ENCODE measurements around the gene HYCC2. TPM values are rescaled to one million over a fixed set of nuclear protein-coding genes. Genes with fewer than 3 reads are reported as not detected.
"Not testable (repeated sequence)": the region's sequence is repeated elsewhere in the genome, so short reads cannot be mapped to it uniquely, and the experiment has no call there.

The HYCC2 gene
- total and polyA plus RNA-seq, 2 donors from 2014 or later: 4.0 to 30.1 TPM

DNA sequence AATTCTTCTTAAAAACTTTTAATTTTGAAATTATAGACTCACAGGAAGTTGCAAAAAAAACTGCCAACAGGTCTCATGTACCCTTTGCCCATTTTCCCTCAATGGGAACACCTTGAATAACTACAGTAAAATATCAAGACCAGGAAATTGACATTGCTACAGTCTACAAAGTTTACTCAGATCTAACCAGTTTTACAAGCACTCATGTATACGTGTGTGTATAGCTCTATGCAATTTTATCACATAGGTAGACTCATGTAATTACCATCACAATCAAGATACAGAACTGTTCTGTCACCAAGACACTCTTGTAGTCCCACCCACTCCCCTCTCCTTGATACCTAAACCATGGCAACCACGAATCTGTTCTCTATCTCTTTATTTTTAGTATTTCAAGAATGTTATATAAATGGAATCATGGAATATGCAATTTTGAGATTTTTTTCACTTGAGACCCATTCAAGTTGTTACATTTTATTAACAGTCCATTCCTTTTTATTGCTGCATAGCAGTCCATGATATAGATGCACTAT, 6.6 kb downstream of the HYCC2 start:
- Histone ChIP-seq H3K9ac (ENCODE audit: low read length in 3 of 3) (no peak overlapping the region), H3K4me3 (ENCODE audit: low read length in 3 of 3) (no peak overlapping the region), H3K9me3 (ENCODE audit: control insufficient read depth in 2 of 3, insufficient read depth in 1 of 3, low read length in 3 of 3) (no peaks in the 10 kb centered on the region), H3K4me1 (ENCODE audit: control insufficient read depth in 2 of 3, insufficient read depth in 2 of 3, low read depth in 1 of 3, low read length in 3 of 3) (peaks cover 0 to 10% (median 0%) of the 10 kb centered on the region in 3 donors), H3K36me3 (ENCODE audit: control insufficient read depth in 2 of 3, insufficient read depth in 3 of 3, low read length in 3 of 3) (no peaks in the 10 kb centered on the region), H3K27me3 (ENCODE audit: control insufficient read depth, insufficient read depth, low read length) (no peaks in the 10 kb centered on the region), H3K27ac (ENCODE audit: low read depth in 2 of 2, low read length in 2 of 2) (no peak overlapping the region)
- intact Hi-C loops (cut with DNase I): no loop called here
- DNase-seq: no peak
- FAIRE-seq: no peak
- TF ChIP-seq, protein P1, sequence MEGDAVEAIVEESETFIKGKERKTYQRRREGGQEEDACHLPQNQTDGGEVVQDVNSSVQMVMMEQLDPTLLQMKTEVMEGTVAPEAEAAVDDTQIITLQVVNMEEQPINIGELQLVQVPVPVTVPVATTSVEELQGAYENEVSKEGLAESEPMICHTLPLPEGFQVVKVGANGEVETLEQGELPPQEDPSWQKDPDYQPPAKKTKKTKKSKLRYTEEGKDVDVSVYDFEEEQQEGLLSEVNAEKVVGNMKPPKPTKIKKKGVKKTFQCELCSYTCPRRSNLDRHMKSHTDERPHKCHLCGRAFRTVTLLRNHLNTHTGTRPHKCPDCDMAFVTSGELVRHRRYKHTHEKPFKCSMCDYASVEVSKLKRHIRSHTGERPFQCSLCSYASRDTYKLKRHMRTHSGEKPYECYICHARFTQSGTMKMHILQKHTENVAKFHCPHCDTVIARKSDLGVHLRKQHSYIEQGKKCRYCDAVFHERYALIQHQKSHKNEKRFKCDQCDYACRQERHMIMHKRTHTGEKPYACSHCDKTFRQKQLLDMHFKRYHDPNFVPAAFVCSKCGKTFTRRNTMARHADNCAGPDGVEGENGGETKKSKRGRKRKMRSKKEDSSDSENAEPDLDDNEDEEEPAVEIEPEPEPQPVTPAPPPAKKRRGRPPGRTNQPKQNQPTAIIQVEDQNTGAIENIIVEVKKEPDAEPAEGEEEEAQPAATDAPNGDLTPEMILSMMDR (IDR thresholded peaks at IDR 0.05; ENCODE audit: borderline replicate concordance, extremely low read depth, insufficient read depth): no peak

DNA sequence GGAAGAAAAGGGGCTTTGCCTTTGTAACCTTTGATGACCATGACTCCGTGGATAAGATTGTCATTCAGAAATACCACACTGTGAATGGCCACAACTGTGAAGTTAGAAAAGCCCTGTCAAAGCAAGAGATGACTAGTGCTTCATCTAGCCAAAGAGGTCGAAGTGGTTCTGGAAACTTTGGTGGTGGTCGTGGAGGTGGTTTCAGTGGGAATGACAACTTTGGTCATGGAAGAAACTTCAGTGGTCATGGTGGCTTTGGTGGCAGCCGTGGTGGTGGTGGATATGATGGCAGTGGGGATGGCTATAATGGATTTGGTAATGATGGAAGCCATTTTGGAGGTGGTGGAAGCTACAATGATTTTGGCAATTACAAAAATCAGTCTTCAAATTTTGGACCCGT, 8.0 kb downstream of the HYCC2 start:
- intact Hi-C loops (cut with DNase I); FAIRE-seq; H3K9ac ChIP-seq (ENCODE audit: low read length in 3 of 3); H3K9me3 ChIP-seq (ENCODE audit: control insufficient read depth in 2 of 3, insufficient read depth in 1 of 3, low read length in 3 of 3); H3K4me3 ChIP-seq (ENCODE audit: low read length in 3 of 3); H3K27me3 ChIP-seq (ENCODE audit: control insufficient read depth, insufficient read depth, low read length); H3K36me3 ChIP-seq (ENCODE audit: control insufficient read depth in 2 of 3, insufficient read depth in 3 of 3, low read length in 3 of 3); DNase-seq; H3K4me1 ChIP-seq (ENCODE audit: control insufficient read depth in 2 of 3, insufficient read depth in 2 of 3, low read depth in 1 of 3, low read length in 3 of 3); H3K27ac ChIP-seq (ENCODE audit: low read depth in 2 of 2, low read length in 2 of 2): not testable (repeated sequence)

DNA sequence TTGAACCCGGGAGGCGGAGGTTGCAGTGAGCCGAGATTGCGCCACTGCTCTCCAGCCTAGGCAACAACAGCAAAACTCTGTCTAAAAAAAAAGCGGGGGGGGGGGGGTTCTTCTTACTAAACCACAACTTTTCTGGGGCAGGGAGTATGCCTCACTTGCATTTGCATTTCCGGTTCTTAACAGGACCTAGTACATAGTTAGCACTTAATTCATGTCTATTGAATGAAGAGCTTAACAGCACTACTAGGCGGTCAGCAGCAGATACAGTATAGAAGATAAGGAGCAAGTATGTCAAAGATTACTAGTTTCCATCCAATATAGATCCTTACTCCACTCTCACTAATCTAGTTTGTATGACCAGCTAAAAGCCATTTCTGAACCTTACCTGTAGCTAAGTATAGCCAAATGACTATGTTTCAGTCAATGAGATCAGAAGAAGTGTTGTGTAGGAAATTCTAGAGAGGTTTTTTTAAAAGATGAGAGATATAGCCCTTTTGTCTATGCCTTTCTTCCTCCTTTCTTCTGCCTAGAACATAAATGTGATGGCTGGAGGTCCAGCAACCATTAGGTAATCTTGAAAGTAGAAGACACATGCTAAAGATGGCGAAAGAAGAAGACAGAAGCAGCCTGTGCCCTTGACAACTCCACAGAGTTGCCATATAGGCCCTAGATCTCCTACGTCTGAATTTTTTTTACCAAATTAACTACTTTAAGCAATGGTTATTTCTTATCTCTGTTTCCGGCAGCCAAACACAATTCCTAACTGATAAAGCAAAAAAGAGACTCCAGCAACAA, 11.3 kb downstream of the HYCC2 start:
- Histone ChIP-seq H3K27me3 (ENCODE audit: control insufficient read depth, insufficient read depth, low read length) (no peaks in the 10 kb centered on the region), H3K36me3 (ENCODE audit: control insufficient read depth in 2 of 3, insufficient read depth in 3 of 3, low read length in 3 of 3) (no peaks in the 10 kb centered on the region), H3K9ac (ENCODE audit: low read length in 3 of 3) (no peak overlapping the region), H3K9me3 (ENCODE audit: control insufficient read depth in 2 of 3, insufficient read depth in 1 of 3, low read length in 3 of 3) (no peaks in the 10 kb centered on the region), H3K4me3 (ENCODE audit: low read length in 3 of 3) (no peak overlapping the region), H3K27ac (ENCODE audit: low read depth in 2 of 2, low read length in 2 of 2) (no peak overlapping the region), H3K4me1 (ENCODE audit: control insufficient read depth in 2 of 3, insufficient read depth in 2 of 3, low read depth in 1 of 3, low read length in 3 of 3) (peaks cover 0 to 6% (median 4%) of the 10 kb centered on the region in 3 donors)
- intact Hi-C loops (cut with DNase I): no loop called here
- TF ChIP-seq, protein P1 (IDR thresholded peaks at IDR 0.05; ENCODE audit: borderline replicate concordance, extremely low read depth, insufficient read depth): no peak
- no peak for DNase-seq
- FAIRE-seq: no peak

DNA sequence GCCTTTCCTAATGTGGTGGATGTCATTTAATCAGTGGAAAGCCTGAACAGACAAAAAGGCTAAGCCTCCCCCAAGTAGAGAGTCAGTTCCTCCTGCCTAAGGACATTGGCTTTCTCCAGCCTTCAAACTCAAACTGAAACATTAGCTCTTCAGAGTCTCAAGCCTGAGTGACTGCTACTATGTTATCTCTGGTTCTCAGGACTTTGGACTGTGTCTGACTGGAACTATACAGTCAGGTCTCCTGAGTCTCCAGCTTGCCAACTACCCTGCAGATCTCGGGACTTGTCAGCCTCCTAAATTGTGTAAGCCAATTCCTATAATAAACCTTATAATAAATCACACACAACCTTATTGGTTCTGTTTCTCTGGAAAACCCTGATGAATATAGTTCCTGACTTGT, 12.6 kb downstream of the HYCC2 start:
- DNase-seq (no peak), FAIRE-seq (no peak)
- H3K36me3 ChIP-seq (ENCODE audit: control insufficient read depth in 2 of 3, insufficient read depth in 3 of 3, low read length in 3 of 3): no peaks in the 10 kb centered on the region
- H3K27me3 ChIP-seq (ENCODE audit: control insufficient read depth, insufficient read depth, low read length): no peaks in the 10 kb centered on the region
- no peak overlapping the region for H3K27ac ChIP-seq (ENCODE audit: low read depth in 2 of 2, low read length in 2 of 2)
- no peak overlapping the region for H3K9ac ChIP-seq (ENCODE audit: low read length in 3 of 3)
- no peak overlapping the region for H3K4me3 ChIP-seq (ENCODE audit: low read length in 3 of 3)
- intact Hi-C loops (cut with DNase I): no loop called here
- H3K4me1 ChIP-seq (ENCODE audit: control insufficient read depth in 2 of 3, insufficient read depth in 2 of 3, low read depth in 1 of 3, low read length in 3 of 3): peaks cover 0 to 6% (median 4%) of the 10 kb centered on the region in 3 donors
- TF ChIP-seq, protein P1 (IDR thresholded peaks at IDR 0.05; ENCODE audit: borderline replicate concordance, extremely low read depth, insufficient read depth): no peak
- no peaks in the 10 kb centered on the region for H3K9me3 ChIP-seq (ENCODE audit: control insufficient read depth in 2 of 3, insufficient read depth in 1 of 3, low read length in 3 of 3)

Data from kidney (tissue), 14 donors.